K562 treated with DMSO at 1 percent for 24 hours (cell line): Measurements from ENCODE around the gene OXSR1. TPM values are rescaled to one million over a fixed set of nuclear protein-coding genes. Genes with fewer than 3 reads are reported as not detected.

Experiments used
- total RNA-seq: library from RNA; unstranded; fragments of 300-600 nt; gene quantifications from 2 replicates; pipeline ENCODE4 v1.2.3, GENCODE V29; 2022; ENCODE audit warnings: low read depth; ENCODE audit not compliant: insufficient read depth

The OXSR1 gene
- total RNA-seq, result 21.6 and 22.8 TPM in 2 replicates

DNA sequence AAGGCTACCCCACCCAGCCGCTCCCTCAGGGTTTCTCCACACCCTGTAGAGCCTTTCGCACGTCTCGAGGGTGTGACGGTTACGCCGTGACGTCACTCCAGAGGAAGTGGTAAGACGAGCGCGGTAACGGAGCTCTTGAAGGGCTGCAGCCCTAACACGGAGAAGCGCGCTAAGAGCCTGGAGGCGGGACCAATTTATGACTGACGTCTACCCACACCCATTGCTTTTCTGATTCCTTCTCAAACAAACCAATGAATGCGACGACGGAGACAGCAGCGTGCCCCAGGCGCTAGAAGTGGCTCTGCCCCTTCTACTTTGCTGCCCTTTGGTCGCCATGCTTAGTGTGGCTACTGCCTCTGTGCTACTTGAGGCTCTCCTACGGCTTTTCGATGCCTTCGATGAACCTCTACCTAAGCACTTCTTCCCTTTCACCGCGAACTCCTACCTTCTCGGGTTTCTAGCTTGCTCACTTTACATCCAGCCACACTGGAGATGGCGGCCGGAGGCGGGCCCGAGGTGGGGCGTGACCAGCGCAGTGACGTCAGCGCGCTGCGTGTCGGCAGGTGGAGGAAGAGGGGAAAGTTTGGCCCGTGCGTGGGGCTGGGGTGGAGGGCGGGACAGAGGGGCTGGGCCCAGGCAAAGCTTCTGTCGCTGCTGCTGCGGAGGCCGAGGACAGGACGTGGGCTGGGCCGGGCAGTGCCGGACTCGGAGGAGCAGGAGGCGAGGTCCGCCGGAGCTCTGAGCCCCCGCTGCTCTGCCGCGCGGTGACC is at the start of gene OXSR1:
OXSR1 (plus strand) TSS at position 586 of the 770 bp plus-strand sequence. CDS start 340 bp downstream, outside the sequence.

DNA sequence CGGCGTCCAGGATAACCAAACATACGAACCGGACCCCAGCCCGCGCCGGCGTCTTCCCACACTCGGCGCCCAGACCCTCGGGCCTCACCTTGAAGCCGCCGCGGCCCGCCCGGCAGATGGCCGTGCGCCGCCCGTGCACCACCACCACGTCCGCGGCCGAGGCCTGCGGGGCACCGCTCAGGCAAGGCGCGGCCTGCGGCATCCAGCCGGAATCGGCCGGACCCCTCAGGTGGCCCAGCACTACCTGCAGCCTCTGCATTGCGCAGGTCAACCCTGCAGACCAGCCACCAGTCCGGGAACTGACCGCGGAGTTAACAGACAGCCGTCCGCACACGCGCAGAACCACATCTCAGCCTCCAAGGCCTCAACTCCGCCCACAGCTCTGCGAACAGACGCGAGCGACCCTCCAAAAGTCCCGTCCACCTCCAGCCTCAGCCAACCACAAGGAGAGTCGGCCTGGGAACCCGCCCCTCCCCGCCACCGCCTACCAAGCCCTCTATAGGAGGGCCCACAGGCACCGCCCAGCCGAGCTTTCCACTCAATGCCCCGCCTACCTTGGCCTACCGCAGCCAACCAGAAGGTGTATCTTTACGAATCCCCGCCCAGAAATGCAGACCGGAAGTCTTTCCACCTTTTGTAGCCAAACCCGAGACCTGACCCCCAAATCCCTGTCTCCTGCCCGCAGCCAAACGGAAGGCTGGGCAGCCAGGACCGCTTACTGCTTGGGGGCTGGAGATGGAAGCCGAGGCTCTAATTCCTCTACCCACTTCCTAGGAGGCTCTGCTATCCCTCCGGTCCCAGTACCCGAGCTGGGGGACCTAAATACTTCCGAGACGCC is 28.3 kb upstream of the OXSR1 start, which contains the start of gene ACAA1:
ACAA1 (minus strand) TSS at position 351 of the 838 bp plus-strand sequence; CDS start at position 259, 92 bp downstream.

DNA sequence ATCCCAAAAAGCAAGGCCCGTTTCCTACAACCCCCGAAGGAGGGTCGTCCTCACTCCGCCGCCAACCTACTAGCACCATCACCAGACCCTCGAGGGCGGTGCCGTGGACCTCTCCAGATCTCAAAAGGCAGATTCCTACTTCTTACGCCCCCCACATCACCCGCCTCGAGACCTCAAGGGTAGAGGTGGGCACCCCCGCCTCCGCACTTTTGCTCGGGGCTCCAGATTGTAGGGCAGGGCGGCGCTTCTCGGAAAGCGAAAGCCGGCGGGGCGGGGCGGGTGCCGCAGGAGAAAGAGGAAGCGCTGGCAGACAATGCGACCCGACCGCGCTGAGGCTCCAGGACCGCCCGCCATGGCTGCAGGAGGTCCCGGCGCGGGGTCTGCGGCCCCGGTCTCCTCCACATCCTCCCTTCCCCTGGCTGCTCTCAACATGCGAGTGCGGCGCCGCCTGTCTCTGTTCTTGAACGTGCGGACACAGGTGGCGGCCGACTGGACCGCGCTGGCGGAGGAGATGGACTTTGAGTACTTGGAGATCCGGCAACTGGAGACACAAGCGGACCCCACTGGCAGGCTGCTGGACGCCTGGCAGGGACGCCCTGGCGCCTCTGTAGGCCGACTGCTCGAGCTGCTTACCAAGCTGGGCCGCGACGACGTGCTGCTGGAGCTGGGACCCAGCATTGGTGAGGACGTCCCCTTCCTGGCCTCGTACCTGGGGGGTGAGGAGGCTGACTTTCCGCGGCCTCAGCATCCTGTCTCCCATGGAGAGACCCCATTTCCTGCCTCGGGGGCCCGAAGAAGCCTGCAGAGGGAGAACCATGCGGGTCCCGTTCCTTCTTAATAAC is 26.8 kb upstream of the OXSR1 start, which contains the start of gene MYD88:
MYD88 (plus strand) TSS at position 313 of the 842 bp plus-strand sequence; CDS start at position 353, 40 bp downstream.

DNA sequence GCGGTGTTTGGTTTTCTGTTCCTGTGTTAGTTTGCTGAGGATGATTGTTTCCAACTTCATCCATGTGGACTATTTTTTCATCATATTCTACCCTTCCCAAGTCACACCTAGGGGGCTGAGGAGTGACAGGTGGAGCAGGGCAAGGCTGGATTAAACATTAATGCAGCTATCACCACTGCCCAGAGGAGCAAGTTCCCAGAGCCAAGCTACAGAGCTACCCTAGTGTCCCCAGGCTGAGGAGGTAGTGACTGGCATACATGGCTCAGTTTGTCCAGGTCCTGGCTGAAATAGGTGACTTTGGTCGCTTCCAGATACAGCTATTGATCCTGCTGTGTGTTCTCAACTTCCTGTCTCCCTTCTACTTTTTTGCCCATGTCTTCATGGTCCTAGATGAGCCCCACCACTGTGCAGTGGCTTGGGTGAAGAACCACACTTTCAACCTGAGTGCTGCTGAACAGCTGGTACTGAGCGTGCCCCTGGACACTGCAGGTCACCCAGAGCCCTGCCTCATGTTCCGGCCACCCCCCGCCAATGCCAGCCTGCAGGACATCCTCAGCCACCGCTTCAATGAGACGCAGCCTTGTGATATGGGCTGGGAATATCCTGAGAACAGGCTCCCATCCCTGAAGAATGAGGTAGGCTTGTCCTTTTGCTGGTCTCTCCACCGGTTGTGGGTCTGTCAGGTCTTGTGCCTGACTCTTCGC is 100.4 kb downstream of the OXSR1 start, which contains the start of gene SLC22A13:
SLC22A13 (plus strand) TSS at position 209 of the 704 bp plus-strand sequence; CDS start at position 258, 49 bp downstream.

DNA sequence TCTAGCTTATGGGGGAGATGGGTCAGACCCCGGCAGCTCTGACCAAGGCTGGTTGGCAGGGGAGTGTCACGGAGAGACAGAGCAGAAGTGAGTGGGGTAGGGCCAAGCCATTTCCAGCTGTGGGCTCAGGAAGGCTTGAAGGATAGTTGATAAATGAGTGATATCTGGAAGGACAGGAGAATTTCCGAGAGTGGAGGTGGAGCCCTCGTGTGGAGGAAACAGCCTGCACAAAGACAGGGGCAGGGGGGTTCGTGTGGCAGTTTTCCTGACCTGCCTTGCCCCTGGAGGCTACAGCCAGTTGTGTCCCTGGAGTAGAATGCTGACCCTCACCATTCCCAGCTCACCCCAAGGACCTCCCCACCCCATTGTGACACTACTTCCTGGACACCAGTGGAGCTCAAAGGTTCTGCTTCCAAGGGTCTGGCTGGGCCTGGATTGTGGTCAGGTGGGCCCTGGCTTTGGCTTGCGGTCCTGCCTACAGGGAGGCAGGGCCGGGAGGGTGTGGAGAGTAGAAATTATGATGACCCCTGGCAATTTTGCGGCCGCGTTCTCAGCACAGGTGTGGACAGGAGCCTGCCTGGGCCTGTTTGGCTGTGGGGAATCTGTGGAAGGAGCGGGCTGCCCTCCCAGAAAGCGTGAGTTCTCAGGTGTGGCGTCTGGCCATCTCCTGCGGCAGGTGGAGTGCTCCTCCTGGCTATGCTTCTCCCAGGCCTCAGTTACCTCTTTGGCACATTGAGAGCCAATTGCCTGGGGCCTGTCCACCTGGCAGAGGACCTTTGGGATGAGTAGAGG is 116.8 kb downstream of the OXSR1 start, which contains the start of gene SLC22A14:
SLC22A14 (plus strand) TSS at position 400 of the 792 bp plus-strand sequence. CDS start 23,733 bp downstream, outside the sequence.

Other genes with a start within 250 kb of the OXSR1 start
- gene VILL, start 174.8 kb upstream of the OXSR1 start, total RNA-seq, result 10.0 and 15.2 TPM in 2 replicates
- 28.1 and 32.5 TPM in 2 replicates for gene PLCD1, start 135.9 kb upstream of the OXSR1 start, total RNA-seq
- 0.17 TPM in 1 of 2 replicates, not detected in the other for gene DLEC1, start 126.3 kb upstream of the OXSR1 start, total RNA-seq
- 85.8 and 90.4 TPM in 2 replicates for gene ACAA1, start 28.4 kb upstream of the OXSR1 start, total RNA-seq
- 67.2 and 67.5 TPM in 2 replicates for gene MYD88, start 26.9 kb upstream of the OXSR1 start, total RNA-seq
- gene SLC22A13, start 100.3 kb downstream of the OXSR1 start, total RNA-seq, result not detected in 2 replicates
- gene SLC22A14, start 116.8 kb downstream of the OXSR1 start, total RNA-seq, result 0.12 TPM in 1 of 2 replicates, not detected in the other
- 4.9 and 5.9 TPM in 2 replicates for gene XYLB, start 181.2 kb downstream of the OXSR1 start, total RNA-seq